GM19238 (cell line): Measurements from ENCODE around the gene ATRAID.
"Not testable (repeated sequence)": the region's sequence is repeated elsewhere in the genome, so short reads cannot be mapped to it uniquely, and the experiment has no call there.

Experiments used
- DNase-seq: peaks from one replicate; pipeline ENCODE4 v3.0.0; 2011; ENCODE audit warnings: low spot score; ENCODE audit not compliant: insufficient read length

The ATRAID gene

GRCh38 chr2:27211943-27212625 is at the start of gene ATRAID, which contains the start of gene SLC5A6:
Gene ATRAID (plus strand): TSS chr2:27212041. CDS start chr2:27212369, 328 bp downstream.
Gene SLC5A6 (minus strand): TSS chr2:27212268. CDS start chr2:27207650, 4,618 bp downstream.
- DNase-seq = peak; percentile 97

GRCh38 chr2:27162151-27163121 is 49.4 kb upstream of the ATRAID start:
- no peak for DNase-seq

- no peak for DNase-seq
Measured at GRCh38 chr2:27164960-27165763, 46.7 kb upstream of the ATRAID start.

- DNase-seq = no peak
Measured at GRCh38 chr2:27170581-27171337, 41.1 kb upstream of the ATRAID start.

- no peak for DNase-seq
Measured at GRCh38 chr2:27171351-27171848, 40.4 kb upstream of the ATRAID start.

GRCh38 chr2:27174638-27175037 is 37.2 kb upstream of the ATRAID start:
- DNase-seq = no peak

- DNase-seq = no peak
Measured at GRCh38 chr2:27175330-27175729, 36.5 kb upstream of the ATRAID start.

- not testable (repeated sequence) for DNase-seq
Measured at GRCh38 chr2:27175781-27176180, 36.1 kb upstream of the ATRAID start.

GRCh38 chr2:27177441-27178351 is 34.1 kb upstream of the ATRAID start:
- no peak for DNase-seq

GRCh38 chr2:27178469-27178868 is 33.4 kb upstream of the ATRAID start:
- DNase-seq = no peak

GRCh38 chr2:27179344-27180000 is 32.4 kb upstream of the ATRAID start:
- no peak for DNase-seq

GRCh38 chr2:27182346-27182745 is 29.5 kb upstream of the ATRAID start:
- DNase-seq = no peak

GRCh38 chr2:27184115-27184514 is 27.7 kb upstream of the ATRAID start:
- DNase-seq = no peak

GRCh38 chr2:27185331-27186026 is 26.4 kb upstream of the ATRAID start:
- DNase-seq = no peak

- DNase-seq = no peak
Measured at GRCh38 chr2:27186613-27187345, 25.1 kb upstream of the ATRAID start.

- no peak for DNase-seq
Measured at GRCh38 chr2:27189989-27190388, 21.9 kb upstream of the ATRAID start.

GRCh38 chr2:27191070-27191829 is 20.6 kb upstream of the ATRAID start:
- no peak for DNase-seq
